Mucosa of rectum (tissue), 2 donors: ENCODE results near the gene HEY2.

Experiments used
- H3K27ac ChIP-seq, 2 donors: one replicate each; pipeline ENCODE4 v1.7.0; 2013; ENCODE audit warnings: inconsistent platforms in 2 of 2, low read depth in 2 of 2, low read length in 2 of 2
- H3K27me3 ChIP-seq, 2 donors: one replicate each; pipeline ENCODE4 v1.7.0; 2013; ENCODE audit warnings: low read length in 2 of 2; ENCODE audit not compliant: control insufficient read depth in 2 of 2, insufficient read depth in 2 of 2
- H3K36me3 ChIP-seq, 2 donors: one replicate each; pipeline ENCODE4 v1.7.0; 2013; ENCODE audit warnings: low read length in 2 of 2; ENCODE audit not compliant: control insufficient read depth in 2 of 2, insufficient read depth in 2 of 2
- H3K4me1 ChIP-seq, 2 donors: one replicate each; pipeline ENCODE4 v1.7.0; 2013; ENCODE audit warnings: low read length in 2 of 2, mild to moderate bottlenecking in 1 of 2; ENCODE audit not compliant: control insufficient read depth in 2 of 2, insufficient read depth in 2 of 2
- H3K4me3 ChIP-seq, 2 donors: one replicate each; pipeline ENCODE4 v1.7.0; 2013; ENCODE audit warnings: low read length in 2 of 2
- H3K9ac ChIP-seq, 2 donors: one replicate each; pipeline ENCODE4 v1.7.0; 2013; ENCODE audit warnings: low read length in 2 of 2, low read depth in 1 of 2, mild to moderate bottlenecking in 1 of 2
- H3K9me3 ChIP-seq, 2 donors: one replicate each; pipeline ENCODE4 v1.7.0; 2013; ENCODE audit warnings: low read length in 2 of 2; ENCODE audit not compliant: control insufficient read depth in 2 of 2
- donor health status: healthy.
- donor health status: Normal muscosa, but diverticular disease.

Gene HEY2

GRCh38 chr6:125806813-125807212 is 57.4 kb downstream of the HEY2 start:
- Histone ChIP-seq H3K27ac (no peak overlapping the region), H3K9ac (no peak overlapping the region), H3K27me3 (no peaks in the 10 kb centered on the region), H3K4me1 (peaks cover 0 to 8% of the 10 kb centered on the region in 2 donors), H3K4me3 (no peak overlapping the region), H3K9me3 (no peaks in the 10 kb centered on the region), H3K36me3 (no peaks in the 10 kb centered on the region)

- Histone ChIP-seq H3K9me3 (no peaks in the 10 kb centered on the region), H3K4me3 (no peak overlapping the region), H3K36me3 (no peaks in the 10 kb centered on the region), H3K4me1 (peaks cover 0 to 8% of the 10 kb centered on the region in 2 donors), H3K27ac (no peak overlapping the region), H3K9ac (no peak overlapping the region), H3K27me3 (no peaks in the 10 kb centered on the region)
Observed at GRCh38 chr6:125807293-125807692, 57.9 kb downstream of the HEY2 start.

DNA sequence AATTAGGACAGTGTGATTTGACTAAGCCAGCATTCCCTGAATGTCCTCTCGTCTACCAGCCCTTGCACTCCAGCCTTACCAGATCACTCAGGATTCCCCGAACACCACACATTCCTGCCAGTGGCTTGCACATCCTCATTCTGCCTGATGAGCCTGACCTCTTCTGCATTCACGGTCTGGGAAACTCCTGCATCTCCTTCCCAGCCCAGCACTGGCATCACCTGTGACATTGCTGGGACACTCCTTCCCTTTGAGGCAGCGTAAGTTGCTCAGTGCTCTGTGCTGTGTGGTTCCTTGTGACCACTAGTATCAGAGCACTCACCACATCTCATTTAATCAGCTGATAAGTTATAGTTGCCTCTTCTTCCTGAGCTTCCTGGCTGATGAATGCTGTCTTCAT is 58.6 kb downstream of the HEY2 start:
- Histone ChIP-seq H3K4me3 (no peak overlapping the region), H3K27me3 (no peaks in the 10 kb centered on the region), H3K36me3 (no peaks in the 10 kb centered on the region), H3K9me3 (no peaks in the 10 kb centered on the region), H3K27ac (no peak overlapping the region), H3K4me1 (peaks cover 0 to 8% of the 10 kb centered on the region in 2 donors), H3K9ac (no peak overlapping the region)

- Histone ChIP-seq H3K27ac (no peak overlapping the region), H3K27me3 (no peaks in the 10 kb centered on the region), H3K4me3 (no peak overlapping the region), H3K9me3 (no peaks in the 10 kb centered on the region), H3K36me3 (no peaks in the 10 kb centered on the region), H3K9ac (no peak overlapping the region), H3K4me1 (peaks cover 0 to 8% of the 10 kb centered on the region in 2 donors)
Observed at GRCh38 chr6:125808591-125808990, 59.2 kb downstream of the HEY2 start.

DNA sequence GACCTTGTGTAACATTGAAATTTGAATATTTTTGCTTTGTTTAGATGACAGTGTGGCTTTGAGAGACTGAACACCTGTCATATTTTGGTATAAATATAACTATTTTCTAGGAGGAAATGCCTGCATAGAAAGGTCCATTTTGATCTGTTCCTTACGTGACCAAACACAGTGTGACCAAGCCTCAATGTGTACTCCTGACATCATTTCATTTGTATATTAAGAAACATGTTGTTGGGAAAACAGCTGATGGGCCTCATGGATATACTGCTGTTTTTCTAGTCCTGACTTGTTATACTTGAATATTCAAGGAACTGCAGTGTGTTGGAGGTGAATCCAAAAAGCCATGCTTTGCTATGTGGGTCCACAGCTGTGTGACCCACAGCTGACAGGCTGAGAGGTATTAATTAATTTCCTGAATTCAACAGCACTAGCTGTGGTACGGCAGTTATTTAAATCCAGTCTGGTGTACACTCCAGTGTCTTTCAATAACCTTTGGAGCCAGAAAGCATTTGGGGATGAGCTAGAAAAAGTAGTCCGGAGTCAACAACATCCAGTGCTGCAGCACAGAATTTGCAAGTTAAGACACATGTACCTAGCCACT is 60.2 kb downstream of the HEY2 start:
- no peak overlapping the region for H3K9ac ChIP-seq
- no peaks in the 10 kb centered on the region for H3K36me3 ChIP-seq
- H3K4me3 ChIP-seq, result no peak overlapping the region
- no peaks in the 10 kb centered on the region for H3K27me3 ChIP-seq
- no peaks in the 10 kb centered on the region for H3K9me3 ChIP-seq
- H3K27ac ChIP-seq, result no peak overlapping the region
- H3K4me1 ChIP-seq, result peaks cover 0 to 8% of the 10 kb centered on the region in 2 donors

DNA sequence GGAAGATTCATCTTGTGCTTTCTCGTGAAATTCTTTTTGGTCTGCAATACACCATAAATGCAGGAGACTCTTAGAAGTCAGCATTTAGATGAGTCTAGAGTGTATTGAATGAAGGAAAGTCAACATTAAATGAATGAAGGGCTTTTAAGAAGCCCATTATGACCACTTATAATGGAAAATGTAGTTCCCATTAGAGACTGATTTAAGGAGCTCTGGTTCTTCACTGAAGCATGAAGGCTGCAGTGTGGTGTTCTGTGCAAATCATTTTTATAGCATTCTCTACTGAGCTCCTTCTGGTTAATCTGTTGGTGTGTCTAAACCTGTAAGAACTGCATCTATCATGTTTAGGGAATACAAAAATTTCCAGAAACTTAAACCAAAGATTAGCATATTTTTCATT is 61.0 kb downstream of the HEY2 start:
- no peaks in the 10 kb centered on the region for H3K9me3 ChIP-seq
- no peak overlapping the region for H3K4me3 ChIP-seq
- no peak overlapping the region for H3K27ac ChIP-seq
- peaks cover 0 to 12% of the 10 kb centered on the region in 2 donors for H3K4me1 ChIP-seq
- H3K27me3 ChIP-seq, result no peaks in the 10 kb centered on the region
- H3K9ac ChIP-seq, result no peak overlapping the region
- no peaks in the 10 kb centered on the region for H3K36me3 ChIP-seq
